SK-N-SH (cell line): ENCODE results near the gene OPN1MW3.
A peak's percentile ranks its signal among the peaks of the same experiment; 100 is the strongest.

ENCODE experiments used
- EZH2phosphoT487 ChIP-seq: fragments of 200-600 bp; sonication (generic); IDR thresholded peaks from 2 replicates; pipeline ENCODE4 v1.6.1; 2017; ENCODE audit warnings: low read depth, mixed run types, mild to moderate bottlenecking, antibody characterized with exemption, moderate library complexity, borderline replicate concordance
- REST ChIP-seq: IDR thresholded peaks from 2 replicates; pipeline ENCODE4 v1.6.1; 2012; ENCODE audit warnings: mild to moderate bottlenecking, low read depth, low read length, moderate library complexity
- TEAD4 ChIP-seq: IDR thresholded peaks from 2 replicates; pipeline ENCODE4 v1.4.0; 2012; ENCODE audit warnings: mild to moderate bottlenecking, borderline replicate concordance; ENCODE audit not compliant: insufficient read depth
- TF ChIP-seq, protein P1 (sequence below): fragments of 200-600 bp; sonication (generic); IDR thresholded peaks from 2 replicates; pipeline ENCODE4 v1.6.1; 2017; ENCODE audit warnings: antibody characterized with exemption, mild to moderate bottlenecking, moderate library complexity
- TF ChIP-seq, protein P2 (sequence below): IDR thresholded peaks from 2 replicates; pipeline ENCODE4 v1.4.0; 2012; ENCODE audit warnings: low read depth
- TF ChIP-seq, protein P3 (sequence below): fragments of 150-350 bp; IDR thresholded peaks from 2 replicates; pipeline ENCODE4 v1.6.1; 2016; ENCODE audit warnings: mild to moderate bottlenecking, low read depth, low read length

DNA sequence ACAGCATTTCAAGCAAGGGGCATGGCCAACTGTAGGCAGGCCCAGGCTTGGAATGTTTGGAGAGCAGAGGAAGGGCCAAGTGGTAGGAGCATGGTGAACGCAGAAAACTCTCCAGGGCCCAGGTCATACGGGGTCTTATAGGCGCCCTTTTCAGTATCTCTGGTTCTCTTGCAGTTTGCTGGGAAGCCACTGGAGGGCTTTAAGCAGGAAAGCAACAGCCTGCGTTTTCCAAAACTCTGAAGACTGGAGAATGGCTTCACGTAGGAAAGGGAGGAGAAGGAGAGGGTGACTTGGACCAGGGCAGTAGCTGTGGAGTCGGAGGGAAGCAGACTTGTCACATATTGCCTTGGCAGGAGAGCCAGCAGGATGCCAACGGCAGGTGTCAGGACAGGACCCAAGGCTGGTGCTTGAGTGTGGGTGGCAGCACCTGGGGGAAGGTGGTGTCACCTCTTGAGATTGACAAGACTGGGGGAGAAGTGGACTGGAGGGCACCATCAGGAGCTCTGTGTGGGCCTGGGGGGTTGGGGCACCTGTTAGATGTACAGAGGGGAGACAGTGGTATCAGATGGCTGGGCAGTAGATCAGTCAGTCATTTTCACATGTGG, 60.1 kb downstream of the OPN1MW3 start:
- TF ChIP-seq, protein P1, sequence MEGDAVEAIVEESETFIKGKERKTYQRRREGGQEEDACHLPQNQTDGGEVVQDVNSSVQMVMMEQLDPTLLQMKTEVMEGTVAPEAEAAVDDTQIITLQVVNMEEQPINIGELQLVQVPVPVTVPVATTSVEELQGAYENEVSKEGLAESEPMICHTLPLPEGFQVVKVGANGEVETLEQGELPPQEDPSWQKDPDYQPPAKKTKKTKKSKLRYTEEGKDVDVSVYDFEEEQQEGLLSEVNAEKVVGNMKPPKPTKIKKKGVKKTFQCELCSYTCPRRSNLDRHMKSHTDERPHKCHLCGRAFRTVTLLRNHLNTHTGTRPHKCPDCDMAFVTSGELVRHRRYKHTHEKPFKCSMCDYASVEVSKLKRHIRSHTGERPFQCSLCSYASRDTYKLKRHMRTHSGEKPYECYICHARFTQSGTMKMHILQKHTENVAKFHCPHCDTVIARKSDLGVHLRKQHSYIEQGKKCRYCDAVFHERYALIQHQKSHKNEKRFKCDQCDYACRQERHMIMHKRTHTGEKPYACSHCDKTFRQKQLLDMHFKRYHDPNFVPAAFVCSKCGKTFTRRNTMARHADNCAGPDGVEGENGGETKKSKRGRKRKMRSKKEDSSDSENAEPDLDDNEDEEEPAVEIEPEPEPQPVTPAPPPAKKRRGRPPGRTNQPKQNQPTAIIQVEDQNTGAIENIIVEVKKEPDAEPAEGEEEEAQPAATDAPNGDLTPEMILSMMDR, result peak; percentile 63
- TF ChIP-seq, protein P2, sequence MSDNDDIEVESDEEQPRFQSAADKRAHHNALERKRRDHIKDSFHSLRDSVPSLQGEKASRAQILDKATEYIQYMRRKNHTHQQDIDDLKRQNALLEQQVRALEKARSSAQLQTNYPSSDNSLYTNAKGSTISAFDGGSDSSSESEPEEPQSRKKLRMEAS, result no peak
- TF ChIP-seq, protein P3, sequence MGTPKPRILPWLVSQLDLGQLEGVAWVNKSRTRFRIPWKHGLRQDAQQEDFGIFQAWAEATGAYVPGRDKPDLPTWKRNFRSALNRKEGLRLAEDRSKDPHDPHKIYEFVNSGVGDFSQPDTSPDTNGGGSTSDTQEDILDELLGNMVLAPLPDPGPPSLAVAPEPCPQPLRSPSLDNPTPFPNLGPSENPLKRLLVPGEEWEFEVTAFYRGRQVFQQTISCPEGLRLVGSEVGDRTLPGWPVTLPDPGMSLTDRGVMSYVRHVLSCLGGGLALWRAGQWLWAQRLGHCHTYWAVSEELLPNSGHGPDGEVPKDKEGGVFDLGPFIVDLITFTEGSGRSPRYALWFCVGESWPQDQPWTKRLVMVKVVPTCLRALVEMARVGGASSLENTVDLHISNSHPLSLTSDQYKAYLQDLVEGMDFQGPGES, result no peak
- no peak for TF ChIP-seq EZH2phosphoT487
- TF ChIP-seq TEAD4, result no peak
- TF ChIP-seq REST, result no peak
